Loucy (cell line): ENCODE results near the gene AFF2.

Experiments
- H2AFZ ChIP-seq: fragments of 200-600 bp; sonication (generic); 2 replicates; pipeline ENCODE4 v1.6.0; 2016; ENCODE audit warnings: antibody characterized with exemption, mild to moderate bottlenecking, low read length, moderate library complexity
- H3F3A ChIP-seq: fragments of 200-600 bp; 2 replicates; pipeline ENCODE4 v1.6.0; 2016; ENCODE audit warnings: antibody characterized with exemption, low read depth, mild to moderate bottlenecking
- H3K27me3 ChIP-seq: fragments of 200-600 bp; sonication (generic); 2 replicates; pipeline ENCODE4 v1.6.1; 2014; ENCODE audit warnings: low read length, mild to moderate bottlenecking; ENCODE audit not compliant: insufficient read depth, poor library complexity, severe bottlenecking
- H3K36me3 ChIP-seq: fragments of 200-600 bp; sonication (generic); 2 replicates; pipeline ENCODE4 v1.6.1; 2016; ENCODE audit warnings: low read length; ENCODE audit not compliant: insufficient read depth
- H3K4me1 ChIP-seq: fragments of 200-600 bp; sonication (generic); 2 replicates; pipeline ENCODE4 v1.5.1; 2014; ENCODE audit warnings: low read length, mild to moderate bottlenecking; ENCODE audit not compliant: insufficient read depth, poor library complexity, severe bottlenecking
- H3K4me2 ChIP-seq: fragments of 200-600 bp; sonication (generic); 2 replicates; pipeline ENCODE4 v1.6.0; 2014; ENCODE audit warnings: antibody characterized with exemption, low read length, low read depth, mild to moderate bottlenecking; ENCODE audit not compliant: poor library complexity, severe bottlenecking
- H3K4me3 ChIP-seq: fragments of 200-600 bp; sonication (generic); 2 replicates; pipeline ENCODE4 v1.5.1; 2014; ENCODE audit warnings: low read length, mild to moderate bottlenecking, mixed read lengths; ENCODE audit not compliant: poor library complexity, severe bottlenecking
- H3K79me2 ChIP-seq: fragments of 200-600 bp; sonication (generic); 2 replicates; pipeline ENCODE4 v1.6.1; 2014; ENCODE audit warnings: low read length; ENCODE audit not compliant: insufficient read depth
- H3K9ac ChIP-seq: fragments of 200-600 bp; sonication (generic); 2 replicates; pipeline ENCODE4 v1.6.0; 2014; ENCODE audit warnings: mild to moderate bottlenecking, low read depth, low read length, moderate library complexity; ENCODE audit not compliant: poor library complexity, severe bottlenecking
- H3K9me2 ChIP-seq: fragments of 200-600 bp; sonication (generic); replicated peaks from 2 replicates; pipeline ENCODE4 v1.6.1; 2016; ENCODE audit warnings: low read depth, low read length, mixed read lengths
- H3K9me3 ChIP-seq: fragments of 200-600 bp; sonication (generic); 2 replicates; pipeline ENCODE4 v1.6.1; 2014; ENCODE audit warnings: mild to moderate bottlenecking, antibody characterized with exemption, low read length, low read depth; ENCODE audit not compliant: insufficient read depth
- H4K20me1 ChIP-seq: fragments of 200-600 bp; sonication (generic); 2 replicates; pipeline ENCODE4 v1.6.0; 2014; ENCODE audit warnings: antibody characterized with exemption, low read length, mild to moderate bottlenecking; ENCODE audit not compliant: insufficient read depth, poor library complexity, severe bottlenecking
- CTCF ChIP-seq: fragments of 200-600 bp; sonication (generic); conservative IDR thresholded peaks from 2 replicates; pipeline ENCODE4 v1.5.1; 2014; ENCODE audit warnings: mild to moderate bottlenecking, antibody characterized with exemption, low read length
- EZH2phosphoT487 ChIP-seq: fragments of 200-600 bp; IDR thresholded peaks from 2 replicates; pipeline ENCODE4 v1.6.1; 2018; ENCODE audit warnings: antibody characterized with exemption, mild to moderate bottlenecking, moderate library complexity, borderline replicate concordance

The AFF2 gene

GRCh38 chrX:148823986-148824385, 323.6 kb downstream of the AFF2 start:
- no peak overlapping the region for H3K4me2 ChIP-seq
- no peak overlapping the region for H3K4me3 ChIP-seq
- H3F3A ChIP-seq, result no peaks in the 10 kb centered on the region
- H3K36me3 ChIP-seq, result no peaks in the 10 kb centered on the region
- H3K9ac ChIP-seq, result no peak overlapping the region
- no peak for TF ChIP-seq CTCF
- no peak for TF ChIP-seq EZH2phosphoT487
- H3K4me1 ChIP-seq, result no peaks in the 10 kb centered on the region
- no peak overlapping the region for H2AFZ ChIP-seq
- H3K9me3 ChIP-seq, result no peaks in the 10 kb centered on the region
- no peaks in the 10 kb centered on the region for H3K9me2 ChIP-seq
- peaks cover 2% of the 10 kb centered on the region for H4K20me1 ChIP-seq
- no peaks in the 10 kb centered on the region for H3K27me3 ChIP-seq
- H3K79me2 ChIP-seq, result no peaks in the 10 kb centered on the region; the same call in 1 of the 2 replicates

GRCh38 chrX:148825696-148826095, 325.3 kb downstream of the AFF2 start:
- Histone ChIP-seq H3K36me3 (no peaks in the 10 kb centered on the region), H3K27me3 (no peaks in the 10 kb centered on the region)
- TF ChIP-seq EZH2phosphoT487, result no peak
- no peak for TF ChIP-seq CTCF

GRCh38 chrX:148836741-148837140, 336.3 kb downstream of the AFF2 start:
- H3K79me2 ChIP-seq, result no peaks in the 10 kb centered on the region
- H3K4me1 ChIP-seq, result no peaks in the 10 kb centered on the region
- no peak overlapping the region for H3K4me3 ChIP-seq
- H3F3A ChIP-seq, result no peaks in the 10 kb centered on the region
- no peaks in the 10 kb centered on the region for H3K9me3 ChIP-seq
- H3K9me2 ChIP-seq, result no peaks in the 10 kb centered on the region
- H3K27me3 ChIP-seq, result no peaks in the 10 kb centered on the region
- H2AFZ ChIP-seq, result no peak overlapping the region
- peaks cover 11% of the 10 kb centered on the region; the same call in 1 of the 2 replicates for H3K36me3 ChIP-seq
- no peak overlapping the region for H3K4me2 ChIP-seq
- TF ChIP-seq EZH2phosphoT487, result no peak
- TF ChIP-seq CTCF, result no peak
- H4K20me1 ChIP-seq, result peaks cover under 1% of the 10 kb centered on the region
- no peak overlapping the region for H3K9ac ChIP-seq

More at GRCh38 chrX:148825696-148826095, 325.3 kb downstream of the AFF2 start:
- Histone ChIP-seq H3K4me1 (no peaks in the 10 kb centered on the region), H2AFZ (no peak overlapping the region), H3K9me3 (no peaks in the 10 kb centered on the region), H3K9ac (no peak overlapping the region), H4K20me1 (peaks cover 2% of the 10 kb centered on the region), H3K4me2 (no peak overlapping the region), H3F3A (no peaks in the 10 kb centered on the region), H3K4me3 (no peak overlapping the region), H3K79me2 (no peaks in the 10 kb centered on the region; the same call in 1 of the 2 replicates), H3K9me2 (no peaks in the 10 kb centered on the region)
